Stimulated activated CD8-positive, alpha-beta memory T cell treated with anti-CD3 and anti-CD28 coated beads, Interleukin-7, amount 100 ng/mL, for 1 hour (primary cell): ENCODE measurements around the gene NECTIN1.

ENCODE experiments used
- DNase-seq, 2 donors: peaks; one replicate each; pipeline ENCODE4 v3.0.0-alpha.2; 2020; ENCODE audit warnings: low read depth in 2 of 2

NECTIN1 gene

DNA sequence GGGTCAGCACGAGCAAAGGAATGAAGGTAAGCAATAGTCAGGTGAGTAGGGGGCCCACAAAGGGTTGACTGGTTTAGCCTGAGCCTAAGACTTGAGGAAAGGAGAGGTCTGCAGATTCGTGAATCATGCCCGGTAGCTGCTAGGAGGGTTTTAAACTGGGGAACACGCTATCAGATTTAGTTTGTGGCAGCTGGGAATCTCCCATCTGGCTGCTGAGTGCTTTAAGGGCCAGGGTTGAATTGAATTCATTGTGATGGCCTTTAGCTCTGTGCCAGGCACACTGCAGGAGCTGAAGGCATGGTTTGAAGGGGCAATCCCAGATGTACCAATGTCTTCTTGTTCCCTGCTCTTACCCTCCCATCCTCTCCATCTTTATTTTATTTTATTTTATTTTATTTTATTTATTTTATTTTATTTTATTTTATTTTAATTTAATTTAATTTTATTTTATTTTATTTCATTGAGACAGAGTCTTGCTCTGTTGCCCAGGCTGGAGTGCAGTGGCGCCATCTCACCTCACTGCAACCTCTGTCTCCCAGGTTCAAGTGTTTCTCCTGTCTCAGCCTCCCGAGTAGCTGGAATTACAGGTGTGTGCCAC, 1.9 kb upstream of the NECTIN1 start:
- no peak for DNase-seq

- DNase-seq = no peak
Observed at GRCh38 chr11:119729951-119730613, 1.1 kb upstream of the NECTIN1 start.

DNA sequence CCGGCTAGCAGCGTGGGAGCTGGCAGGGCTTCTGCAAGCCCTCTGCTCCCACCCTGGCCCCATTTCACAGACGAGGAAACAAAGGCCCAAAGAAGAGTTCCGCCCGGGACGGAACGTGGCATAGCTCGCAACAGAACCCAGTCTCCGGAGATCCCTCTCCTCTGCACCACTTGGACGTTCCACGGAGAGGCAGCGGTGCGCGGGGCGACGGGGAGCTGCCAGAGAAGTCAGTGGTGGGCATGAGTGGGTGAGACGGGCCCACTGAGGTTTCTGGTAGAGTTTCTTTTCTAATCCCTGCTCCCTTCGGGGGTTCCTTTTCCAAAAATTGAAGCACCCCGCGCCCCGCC, 554 bp upstream of the NECTIN1 start:
- no peak for DNase-seq

DNA sequence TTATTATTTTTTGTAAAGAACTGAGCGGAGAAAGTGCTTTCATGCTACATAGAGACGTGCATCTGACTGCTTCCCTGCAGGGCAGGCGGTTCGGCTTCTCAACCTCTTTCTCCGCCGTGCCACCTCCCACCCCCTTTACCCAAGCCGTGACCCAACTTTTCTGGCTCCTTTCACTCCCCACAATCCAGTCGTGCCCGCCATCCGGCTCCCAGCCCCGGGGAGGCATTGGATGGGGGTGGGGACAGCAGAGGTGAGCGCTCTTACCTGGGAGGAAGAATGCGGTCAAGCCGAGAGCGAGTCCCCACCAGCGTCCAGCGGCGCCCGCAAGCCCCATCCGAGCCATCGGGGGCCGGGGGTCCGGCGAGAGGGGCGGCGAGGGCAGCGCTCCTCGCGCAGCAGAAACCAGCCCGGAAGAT, 781 bp downstream of the NECTIN1 start:
- no peak for DNase-seq

DNA sequence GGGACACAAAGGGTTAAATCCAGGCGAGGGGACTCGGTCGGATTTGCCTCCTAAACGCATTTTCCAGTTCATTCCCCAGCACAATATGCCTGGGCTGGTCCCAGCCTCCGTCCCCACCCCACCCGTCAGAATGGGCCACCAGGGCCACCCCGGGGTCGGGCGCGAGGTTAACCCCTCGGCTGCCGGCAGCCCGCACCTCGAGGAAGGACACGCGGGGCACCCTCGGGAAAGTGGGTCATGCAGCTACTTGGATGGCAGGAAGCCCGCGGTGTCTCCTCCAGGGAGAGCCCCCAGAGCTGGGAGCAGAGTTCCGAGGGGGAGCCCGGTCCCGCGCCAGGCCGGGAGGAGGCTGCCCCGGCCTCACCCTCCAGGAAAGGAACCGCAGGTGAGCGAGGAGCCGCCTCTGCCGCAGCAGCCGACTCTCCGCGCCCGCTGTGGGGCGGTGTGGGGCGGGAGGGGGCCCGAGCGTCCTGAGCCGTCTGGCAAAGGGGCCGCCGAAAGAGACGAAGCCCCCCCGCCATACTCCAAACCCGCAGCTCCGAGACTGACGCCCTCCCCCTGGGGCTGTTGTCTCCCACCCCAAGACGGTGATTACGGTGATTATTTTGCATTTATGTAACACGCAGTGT, 1.4 kb downstream of the NECTIN1 start:
- DNase-seq = no peak

DNA sequence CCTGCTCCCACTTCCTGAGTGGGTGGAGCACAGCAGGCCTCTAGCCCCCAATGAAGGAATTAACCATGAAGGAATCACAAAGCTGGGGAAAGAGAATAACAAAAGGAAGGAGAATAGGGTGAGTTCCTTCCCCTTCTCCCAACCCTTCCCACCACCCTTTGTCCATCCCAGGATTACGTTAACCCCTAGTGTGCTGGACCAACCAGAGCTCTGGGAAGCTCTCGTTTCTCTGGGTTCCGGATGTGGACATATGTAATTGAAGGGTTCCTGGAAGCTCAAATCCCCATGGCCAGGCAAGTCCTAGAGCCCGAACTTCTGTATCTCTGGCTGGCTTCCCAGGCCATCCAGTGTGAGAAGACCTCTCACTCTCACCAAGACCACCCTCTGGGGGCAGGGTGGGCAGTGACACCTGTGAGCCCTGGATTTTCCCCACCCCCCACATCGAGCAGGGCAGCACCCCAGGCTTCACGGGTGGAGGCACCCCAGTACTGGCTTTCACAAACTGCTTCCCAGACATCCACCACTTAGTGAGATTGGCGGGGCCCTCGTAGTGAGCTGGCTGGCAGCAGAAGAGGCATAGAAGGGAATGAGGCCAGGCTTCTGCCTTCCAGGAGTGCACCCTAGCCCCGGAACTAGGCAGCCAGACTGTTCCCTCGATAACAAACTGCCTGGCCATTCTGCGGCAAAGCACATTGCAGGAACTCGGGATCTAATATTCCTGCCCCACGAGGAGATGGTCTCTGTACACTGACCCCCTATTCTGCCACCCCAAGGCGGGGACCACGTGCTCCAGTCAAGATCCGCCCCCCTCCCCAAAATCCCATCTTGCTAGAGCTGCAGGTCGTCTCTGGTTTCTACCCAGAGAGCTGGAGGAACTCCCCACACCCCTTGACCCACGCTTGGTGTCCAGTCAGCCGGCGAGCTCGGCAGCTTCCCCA, 2.1 kb downstream of the NECTIN1 start:
- DNase-seq = no peak

DNA sequence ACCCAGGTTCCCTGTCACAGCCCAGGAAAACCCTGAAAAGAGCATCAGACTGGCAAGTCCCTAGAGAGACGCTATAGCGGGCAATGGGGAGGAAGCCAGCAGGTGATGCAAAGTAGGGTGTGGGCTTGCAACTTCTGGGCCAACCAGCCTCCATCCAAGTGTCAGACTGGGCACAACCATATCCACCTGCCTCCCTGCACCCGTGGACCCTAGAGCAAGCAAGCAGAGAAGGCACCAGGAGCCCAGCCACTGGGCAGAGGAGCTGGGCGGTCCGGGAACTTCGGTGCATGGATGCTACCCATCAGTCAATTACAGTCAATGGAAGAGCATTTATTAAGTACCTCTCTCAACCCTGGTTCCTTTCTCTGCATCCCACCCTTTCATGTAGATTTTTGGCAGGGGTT, 2.8 kb downstream of the NECTIN1 start:
- DNase-seq = no peak

DNA sequence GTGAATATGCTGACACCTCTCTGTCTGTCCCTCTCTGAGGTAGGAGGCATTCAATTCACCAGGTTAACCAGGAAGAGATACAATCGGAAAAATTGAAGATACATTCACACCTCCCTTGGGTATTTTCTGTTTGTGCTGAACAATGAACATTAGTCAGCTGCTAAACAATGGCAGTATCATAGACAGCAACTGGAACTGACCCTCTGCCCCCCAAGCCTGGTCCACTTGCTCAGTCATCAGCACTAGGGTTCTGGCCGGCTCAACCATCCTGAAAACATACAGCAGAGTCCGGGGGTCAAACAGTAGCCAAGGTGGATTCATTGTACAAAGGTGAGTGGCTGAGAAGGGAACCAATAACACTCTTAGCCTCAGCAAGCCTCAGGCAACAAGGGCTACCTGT, 4.0 kb downstream of the NECTIN1 start:
- no peak for DNase-seq

GRCh38 chr11:119723952-119724325, 5.1 kb downstream of the NECTIN1 start:
- no peak for DNase-seq

GRCh38 chr11:119723243-119723951, 5.6 kb downstream of the NECTIN1 start:
- DNase-seq = no peak

GRCh38 chr11:119722281-119722794, 6.7 kb downstream of the NECTIN1 start:
- no peak for DNase-seq

- DNase-seq = no peak
Observed at GRCh38 chr11:119721129-119722120, 7.6 kb downstream of the NECTIN1 start.

DNA sequence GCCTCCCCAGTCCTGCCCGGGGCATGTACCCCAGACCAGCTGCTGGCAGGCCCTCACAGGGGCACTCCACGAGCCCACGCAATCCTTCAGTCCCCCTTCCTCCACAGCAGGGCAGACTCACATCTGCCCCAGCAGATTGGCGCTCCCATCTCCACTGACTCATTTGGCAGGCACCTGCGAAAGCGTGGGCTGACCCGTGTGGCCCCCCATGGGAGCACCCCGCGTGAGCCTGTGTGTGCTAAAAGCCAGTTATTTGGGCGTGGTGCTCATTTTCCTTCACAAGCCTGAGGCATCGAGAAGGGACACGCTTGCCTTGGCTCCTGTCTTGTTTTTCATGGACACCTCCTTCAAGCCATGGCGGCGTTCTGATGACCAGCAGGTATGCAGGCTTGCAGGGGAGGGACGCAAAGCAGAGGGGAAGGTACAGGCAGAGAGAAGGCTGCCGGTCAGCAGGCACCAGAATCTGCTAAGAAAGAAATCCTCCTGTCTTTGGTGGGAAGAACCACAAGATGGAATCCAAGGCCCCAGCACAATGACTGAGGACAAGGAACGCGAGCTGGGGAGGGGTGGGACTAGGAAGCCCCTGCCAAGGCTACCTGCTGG, 8.6 kb downstream of the NECTIN1 start:
- no peak for DNase-seq

DNA sequence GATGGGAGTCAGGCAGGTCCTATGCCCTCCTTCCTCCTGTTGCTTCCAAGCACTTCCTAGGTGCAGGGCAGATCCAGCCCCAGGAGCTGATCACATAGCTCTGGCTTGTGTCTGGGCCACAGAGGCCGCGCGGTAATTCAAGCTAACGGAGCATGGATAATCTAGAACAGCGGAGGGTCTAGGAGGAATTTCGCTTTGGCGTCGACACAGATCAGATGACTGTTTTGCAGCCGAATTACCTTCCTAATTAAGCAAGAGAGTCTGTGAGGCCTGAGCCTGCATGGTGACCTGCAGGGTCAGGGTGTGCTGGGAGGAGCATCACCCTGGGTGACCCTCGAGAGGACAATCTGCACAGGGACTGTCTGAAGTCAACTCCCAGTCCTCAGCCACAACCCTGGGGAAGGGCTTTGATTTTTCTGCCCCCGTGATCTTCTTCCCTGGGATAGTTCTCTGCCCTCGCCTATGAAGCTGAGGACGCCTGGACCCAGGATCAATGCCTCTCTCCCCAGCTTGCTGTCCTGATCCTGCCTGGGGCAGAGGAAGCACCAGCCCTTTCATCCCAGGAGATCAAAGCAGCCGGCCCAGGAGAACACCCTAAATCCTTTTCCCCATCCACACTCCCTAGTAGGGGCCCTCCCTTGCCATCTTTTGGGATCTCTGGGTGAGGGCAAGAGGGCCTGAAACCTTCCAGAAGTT, 11.0 kb downstream of the NECTIN1 start:
- no peak for DNase-seq

DNA sequence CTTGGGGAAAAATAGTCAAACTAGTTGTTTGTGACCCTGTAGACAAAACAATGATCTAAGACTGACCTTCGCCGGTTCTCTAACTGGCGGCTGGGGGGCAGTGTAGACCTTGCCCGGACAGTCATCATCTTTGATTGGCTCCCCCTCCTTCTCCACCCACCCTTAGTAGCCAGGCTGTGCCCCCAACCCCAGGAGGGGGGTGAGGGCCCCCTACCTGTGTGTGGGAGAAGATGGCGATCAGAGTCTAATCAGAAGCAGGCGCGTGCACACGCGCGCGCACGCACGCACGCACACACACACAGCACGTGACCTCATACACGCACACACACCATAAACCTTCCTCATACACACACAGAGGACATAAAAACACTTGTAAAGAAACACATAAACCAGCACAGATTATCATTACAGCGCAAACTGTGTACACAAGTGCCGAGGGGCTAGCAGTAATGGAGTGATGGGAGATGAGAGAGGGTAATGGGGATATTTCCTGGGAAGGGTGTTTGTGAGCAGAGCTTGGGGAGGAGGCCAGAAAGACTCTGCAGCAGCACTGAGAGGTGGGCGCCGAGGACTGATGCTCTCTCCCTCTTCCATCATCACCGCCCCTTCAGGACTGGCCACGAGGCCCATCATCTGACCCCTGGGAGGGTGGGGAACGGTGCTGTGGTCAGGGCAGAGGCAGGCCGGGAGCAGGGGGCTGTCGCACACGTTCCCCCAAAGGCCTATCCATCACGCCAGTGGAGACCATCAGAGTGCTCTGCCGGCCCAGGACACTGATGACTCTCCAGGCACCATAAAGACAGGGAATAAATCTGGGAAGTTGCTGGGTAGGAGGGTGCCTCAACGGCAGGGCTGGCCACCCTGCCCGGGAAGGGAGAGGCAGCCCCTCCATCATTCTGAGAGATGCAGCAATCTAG, 12.2 kb downstream of the NECTIN1 start:
- no peak for DNase-seq

DNA sequence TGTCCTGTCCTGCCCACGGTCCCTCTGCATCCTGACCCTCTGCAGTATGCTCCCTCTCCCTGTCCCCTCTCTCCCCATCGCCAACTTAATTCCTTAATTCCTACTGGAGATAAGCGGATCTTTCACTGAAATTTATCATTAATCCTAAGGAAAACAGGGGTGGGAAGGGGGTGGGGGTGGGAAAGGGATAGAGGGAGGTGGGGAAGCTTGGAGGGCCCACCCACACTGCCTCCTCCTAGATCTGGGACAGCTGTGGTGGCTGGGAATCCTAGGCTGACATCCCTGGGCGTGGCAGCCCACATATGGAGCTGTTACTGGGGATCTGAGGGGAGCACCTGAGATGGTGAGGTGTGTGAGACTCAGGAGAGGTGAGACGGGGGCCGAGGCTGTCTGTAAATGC, 14.4 kb downstream of the NECTIN1 start:
- DNase-seq = no peak

DNA sequence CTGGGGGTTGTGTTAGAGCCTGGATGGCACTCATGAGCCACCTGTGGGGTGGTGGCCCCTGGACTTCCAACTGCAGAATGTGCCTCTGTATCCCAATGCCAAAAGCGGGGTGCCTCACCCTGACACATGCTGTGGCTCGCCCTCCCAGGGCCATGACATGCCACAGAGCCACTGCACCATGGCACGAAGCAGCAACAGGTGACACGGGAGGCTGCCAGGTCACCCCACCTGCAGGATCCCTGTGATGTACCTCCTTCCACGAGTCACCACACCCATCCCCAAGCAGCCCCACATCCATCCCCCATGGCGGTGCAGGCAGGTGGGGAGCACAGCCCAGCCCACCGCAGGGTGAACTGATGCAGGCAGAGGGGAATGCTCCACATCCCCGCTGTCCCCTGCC, 14.8 kb downstream of the NECTIN1 start:
- no peak for DNase-seq

- no peak for DNase-seq
Observed at GRCh38 chr11:119713359-119714040, 15.5 kb downstream of the NECTIN1 start.
